ENCODE data around the gene SCUBE1.

SCUBE1 gene

GRCh38 chr22:43303166-43303565 is 40.0 kb downstream of the SCUBE1 start:
- no peak for DNase-seq

DNA sequence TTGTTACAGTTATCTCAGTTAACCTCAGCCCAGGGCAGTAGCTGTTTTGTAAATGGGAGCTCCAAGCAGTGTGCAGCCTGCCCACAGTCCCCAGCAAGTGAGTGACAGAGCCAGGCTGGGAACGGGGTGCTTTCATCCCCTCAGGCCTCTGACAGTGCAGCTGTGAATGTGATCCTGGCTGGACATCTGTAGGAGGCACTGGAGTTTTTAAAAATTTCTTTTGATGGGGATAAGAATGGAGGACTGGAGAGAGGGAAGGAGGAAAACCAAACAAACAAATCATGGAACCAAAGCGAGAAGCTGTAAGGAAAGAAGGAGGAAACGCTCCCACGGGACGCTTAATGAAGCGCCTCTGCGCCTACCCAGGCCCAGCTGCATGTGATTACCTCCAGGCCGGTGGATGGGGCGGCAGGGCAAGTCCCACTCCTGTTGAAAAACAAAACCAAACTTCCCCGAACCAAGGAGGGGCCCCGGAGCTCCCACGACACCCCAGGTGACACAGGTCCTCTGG is 40.6 kb downstream of the SCUBE1 start:
- no peak for DNase-seq

DNA sequence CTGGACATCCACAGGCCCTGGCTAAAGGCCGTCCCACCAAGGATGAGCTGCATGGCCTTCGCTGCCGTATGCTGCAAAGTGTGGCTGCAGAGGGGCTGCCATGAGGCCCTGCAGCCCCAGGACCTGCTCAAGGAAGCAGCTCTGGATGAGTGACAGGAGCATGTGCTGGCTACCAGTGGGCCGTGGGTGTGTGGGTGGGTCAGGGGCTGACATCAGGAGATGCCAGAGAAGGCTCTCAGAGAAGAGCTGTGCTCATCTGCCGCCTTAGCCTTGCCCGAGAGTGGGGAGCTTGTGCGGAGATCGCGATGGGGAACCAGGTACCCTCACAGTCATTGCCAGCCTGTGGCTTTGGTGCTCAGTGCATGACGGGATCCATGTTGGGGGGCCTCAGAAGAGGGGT is 41.3 kb downstream of the SCUBE1 start:
- DNase-seq, result no peak

DNA sequence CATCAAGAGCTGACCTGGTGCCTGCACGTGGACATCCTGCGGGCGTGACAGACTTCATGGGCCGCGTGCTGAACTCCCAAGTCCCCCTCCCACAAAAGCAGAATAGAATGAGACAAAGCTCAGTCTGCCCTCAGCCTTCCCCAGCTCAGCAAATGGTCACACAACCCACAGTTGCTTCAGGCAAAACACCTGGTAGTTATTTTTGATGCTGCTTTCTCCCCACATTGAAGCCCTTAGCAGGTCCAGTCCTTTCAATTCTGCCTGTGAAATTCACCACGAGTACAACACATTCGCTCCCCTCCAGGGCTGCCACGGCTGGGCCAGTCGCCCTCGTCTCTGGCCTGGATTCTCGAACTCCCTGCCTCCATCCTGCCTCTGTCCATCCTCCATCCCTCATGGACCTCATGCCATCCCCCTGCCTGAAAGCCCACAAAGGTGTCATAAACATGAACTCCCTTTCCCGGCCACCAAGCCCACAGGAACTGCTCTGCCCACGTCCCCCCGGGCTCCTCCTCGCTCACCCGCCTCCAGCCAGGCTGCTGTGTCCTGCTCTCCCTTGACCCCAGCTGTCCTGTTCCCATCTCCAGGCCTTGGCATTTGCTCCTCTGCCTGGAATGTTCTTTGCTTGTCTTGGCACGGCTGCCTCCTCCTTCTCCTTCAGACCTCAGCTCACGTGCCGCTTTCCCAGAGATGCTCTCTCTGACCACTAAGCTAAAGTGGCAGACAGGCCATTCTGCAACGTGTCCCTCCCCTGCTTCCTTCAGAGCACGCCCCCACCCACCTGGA is 42.1 kb downstream of the SCUBE1 start:
- no peak for DNase-seq

DNA sequence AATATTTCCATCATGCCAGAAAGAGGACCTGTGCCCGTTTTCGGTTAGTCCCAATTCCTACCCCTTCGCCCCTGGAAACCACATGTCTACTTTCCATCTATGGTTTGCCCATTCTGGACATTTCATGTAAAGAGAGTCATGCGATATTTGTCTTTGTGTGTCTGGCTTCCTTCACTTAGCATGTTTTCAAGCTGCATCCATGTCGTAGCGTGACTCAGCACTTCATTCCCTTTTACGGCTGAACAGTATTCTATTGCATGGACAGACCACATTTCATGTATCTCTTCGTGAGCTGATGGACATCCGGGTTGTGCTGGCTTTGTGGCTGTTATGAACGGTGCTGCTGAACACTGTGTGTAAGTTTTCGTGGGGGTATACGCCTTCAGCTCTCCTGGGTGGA is 43.4 kb downstream of the SCUBE1 start:
- DNase-seq, result no peak

DNA sequence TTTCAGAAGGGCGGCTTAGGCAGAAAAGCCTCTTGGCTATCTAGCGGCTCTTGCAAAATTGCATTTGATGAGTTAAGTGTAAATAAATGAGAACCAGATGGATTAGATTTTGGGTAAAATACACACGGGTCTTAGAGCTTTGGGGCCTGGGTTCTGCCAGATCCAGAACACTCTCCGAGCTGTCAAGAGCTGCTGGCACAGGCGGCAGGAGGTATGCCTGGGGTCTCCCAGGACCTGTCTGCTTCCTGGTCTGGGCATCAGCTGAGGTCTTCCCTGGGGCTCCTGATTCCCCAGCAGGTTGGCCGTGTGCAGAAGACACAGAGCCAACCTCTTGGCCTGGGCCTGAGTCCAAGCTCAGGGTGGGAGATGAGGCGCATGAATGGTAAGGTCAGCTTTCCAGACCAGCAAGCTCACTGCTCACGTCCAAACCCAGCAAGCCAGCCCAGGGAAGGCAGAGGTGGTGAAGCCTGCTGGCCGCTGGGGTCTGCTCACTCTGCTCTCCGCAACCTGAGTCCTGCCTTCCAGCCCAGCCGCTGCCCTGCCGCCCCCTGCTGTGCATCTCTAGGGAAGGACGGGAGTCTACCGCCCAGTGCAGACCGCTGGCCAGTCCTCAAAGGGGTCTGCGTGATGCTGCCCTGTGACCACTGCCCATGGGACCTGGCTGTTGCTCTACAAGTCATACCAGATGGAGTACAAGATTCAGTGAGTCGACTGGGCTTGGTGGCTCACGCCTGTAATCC is 44.9 kb downstream of the SCUBE1 start:
- no peak for DNase-seq

DNA sequence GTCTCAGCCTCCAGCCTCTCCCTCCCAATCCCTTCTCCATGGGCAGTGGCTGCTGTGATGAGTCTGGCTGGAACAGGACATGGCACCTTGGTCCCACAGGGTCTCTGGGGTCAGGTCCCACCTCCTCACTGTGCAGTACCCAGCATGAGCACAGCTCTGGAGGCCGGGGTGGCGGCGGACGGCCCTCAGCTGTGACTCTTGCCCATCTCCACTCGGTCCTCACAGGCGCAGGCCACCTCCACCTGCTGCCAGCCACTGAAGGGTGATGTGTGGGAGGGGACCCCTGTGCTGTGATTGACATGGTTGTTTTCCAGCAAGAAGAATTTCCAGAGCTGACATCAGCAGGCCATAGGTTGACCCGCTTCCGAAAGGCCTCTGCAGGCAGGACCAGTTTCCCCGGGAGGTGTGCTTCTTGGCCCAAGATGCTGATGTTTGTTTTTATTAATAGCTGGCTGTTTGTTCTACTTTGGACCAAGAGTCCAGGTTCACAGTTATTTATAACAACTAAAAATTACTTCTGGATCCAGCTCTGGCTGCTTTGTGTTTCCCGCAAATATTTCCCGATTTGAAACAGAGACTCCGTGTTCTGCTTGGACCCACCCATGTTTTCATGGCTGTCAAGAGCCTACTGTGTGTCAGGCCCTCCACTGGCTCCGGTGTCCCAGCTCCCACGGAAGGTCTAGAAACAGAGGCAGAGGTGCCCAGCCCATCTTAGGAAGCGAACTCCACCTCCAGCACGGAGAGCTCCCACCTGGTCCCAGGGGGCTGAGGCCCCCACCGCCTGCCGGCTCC is 45.7 kb downstream of the SCUBE1 start:
- DNase-seq, result no peak

DNA sequence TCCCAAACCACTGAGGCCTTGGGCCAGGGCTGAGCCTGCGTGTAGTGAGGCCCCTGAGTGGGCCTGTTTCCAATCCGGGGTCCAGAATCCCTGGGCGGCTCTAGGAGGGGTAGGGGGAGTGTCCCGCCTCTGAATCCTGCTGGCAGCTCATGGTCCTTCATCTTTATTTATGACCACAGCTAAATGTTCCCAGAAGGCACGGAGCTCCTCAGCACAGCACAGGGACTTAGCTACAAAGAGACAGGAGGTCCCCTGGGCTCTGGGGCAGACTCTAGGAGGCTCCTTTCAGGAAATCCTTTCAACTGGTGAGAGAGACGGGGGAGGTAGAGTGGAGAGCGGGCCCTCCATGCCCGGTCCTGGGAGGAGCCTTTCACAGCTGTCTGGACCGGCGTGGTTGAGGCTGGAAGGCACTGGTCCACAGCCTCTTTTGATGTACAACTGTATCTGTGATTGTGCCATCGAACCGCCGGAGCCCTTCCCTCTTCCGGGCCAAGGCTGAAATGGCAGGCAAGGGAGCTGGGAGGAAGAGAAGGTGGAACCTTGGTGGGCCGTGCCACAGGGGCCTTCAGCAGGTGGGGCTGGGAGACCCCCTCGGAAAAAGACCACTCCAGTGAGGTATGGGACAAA is 46.8 kb downstream of the SCUBE1 start:
- DNase-seq, result no peak

DNA sequence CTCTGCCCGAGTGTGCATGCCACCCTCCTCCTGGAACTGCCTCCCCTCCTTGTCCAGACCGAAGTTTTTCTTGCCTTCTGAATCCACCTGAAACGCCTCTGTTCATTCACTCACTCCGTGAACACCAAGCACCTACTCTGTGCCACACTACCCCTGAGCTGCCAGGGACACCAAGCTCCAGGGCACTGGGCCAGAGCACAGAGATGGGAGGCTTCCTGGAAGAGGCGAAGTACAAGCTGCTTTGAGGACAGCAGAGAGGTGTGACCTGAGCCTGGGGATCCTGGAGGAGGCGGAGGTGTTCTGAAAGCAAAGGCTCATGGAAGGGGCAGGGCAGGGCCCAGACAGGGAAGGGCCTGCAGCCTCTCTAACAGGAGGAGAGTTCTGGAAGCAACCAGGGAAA is 47.5 kb downstream of the SCUBE1 start:
- no peak for DNase-seq

DNA sequence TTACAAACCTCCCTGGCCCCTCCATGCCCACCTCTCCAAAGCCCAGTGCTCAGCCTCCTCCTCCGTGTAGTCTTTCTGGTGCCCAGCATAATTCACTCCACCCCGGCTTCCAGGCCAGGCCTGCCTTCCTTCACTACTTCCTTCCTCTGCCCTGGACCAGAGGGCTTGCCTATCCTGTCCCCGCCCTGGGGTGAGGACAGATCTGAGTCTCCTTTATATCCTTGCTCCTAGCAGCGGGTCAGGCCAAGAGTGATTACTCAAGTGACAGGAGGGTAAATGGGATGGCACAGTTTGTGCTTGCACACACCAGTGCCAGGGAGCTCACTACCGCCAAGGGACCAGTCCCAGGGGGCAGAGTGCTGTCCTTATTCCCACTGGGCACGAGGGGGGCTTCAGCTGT is 48.0 kb downstream of the SCUBE1 start:
- DNase-seq, result no peak

- peak in 1 of 56 donors; percentile 13 for DNase-seq
Observed at GRCh38 chr22:43293655-43294392, 49.3 kb downstream of the SCUBE1 start.

GRCh38 chr22:43293259-43293654 is 49.9 kb downstream of the SCUBE1 start:
- DNase-seq, result no peak

DNA sequence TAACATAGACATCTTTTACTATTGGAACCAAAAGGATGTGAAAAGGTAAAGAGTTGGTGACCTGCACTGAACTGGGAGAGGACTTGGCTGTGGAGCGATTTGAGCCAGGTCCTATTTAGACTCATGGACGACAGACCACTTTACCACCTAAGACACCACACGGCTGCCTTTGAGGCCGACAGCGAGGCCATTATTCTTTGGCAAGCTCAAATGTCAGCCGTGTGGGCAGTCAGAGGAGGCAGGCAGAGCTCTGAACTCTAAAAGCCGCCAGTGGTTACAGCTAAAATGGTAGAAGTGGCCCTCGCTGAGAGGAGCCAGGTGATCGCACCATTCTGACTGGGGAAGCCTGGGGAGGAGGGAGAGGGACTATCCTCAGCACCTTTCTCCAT is 50.5 kb downstream of the SCUBE1 start:
- no peak for DNase-seq

- DNase-seq, result no peak
Observed at GRCh38 chr22:43291381-43291780, 51.8 kb downstream of the SCUBE1 start.

- DNase-seq, result peak in 2 of 56 donors; percentile 10 to 37
Observed at GRCh38 chr22:43289976-43290721, 53.0 kb downstream of the SCUBE1 start.

GRCh38 chr22:43289531-43289963 is 53.6 kb downstream of the SCUBE1 start:
- DNase-seq, result no peak

- DNase-seq, result no peak
Observed at GRCh38 chr22:43288807-43289420, 54.3 kb downstream of the SCUBE1 start.

DNA sequence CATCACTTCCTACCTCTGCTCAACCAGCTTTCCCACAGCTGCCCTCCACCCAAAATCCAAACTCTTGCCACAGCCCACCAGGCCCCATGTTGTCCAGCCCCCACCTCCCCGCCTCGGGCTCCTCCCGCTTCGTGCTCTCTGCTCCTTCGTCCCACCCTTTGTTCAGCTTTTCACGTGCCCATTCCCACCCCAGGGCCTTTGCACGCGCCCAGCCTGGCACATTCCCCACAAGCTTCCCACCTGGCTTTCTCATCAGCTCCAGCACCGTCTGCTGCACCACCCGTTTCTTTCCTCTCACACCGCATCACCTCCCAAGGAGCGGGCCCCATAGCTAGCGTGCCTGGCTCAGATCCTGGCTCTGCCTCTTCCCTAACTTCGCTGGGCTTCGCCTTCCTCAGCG is 54.8 kb downstream of the SCUBE1 start:
- DNase-seq, result no peak

DNA sequence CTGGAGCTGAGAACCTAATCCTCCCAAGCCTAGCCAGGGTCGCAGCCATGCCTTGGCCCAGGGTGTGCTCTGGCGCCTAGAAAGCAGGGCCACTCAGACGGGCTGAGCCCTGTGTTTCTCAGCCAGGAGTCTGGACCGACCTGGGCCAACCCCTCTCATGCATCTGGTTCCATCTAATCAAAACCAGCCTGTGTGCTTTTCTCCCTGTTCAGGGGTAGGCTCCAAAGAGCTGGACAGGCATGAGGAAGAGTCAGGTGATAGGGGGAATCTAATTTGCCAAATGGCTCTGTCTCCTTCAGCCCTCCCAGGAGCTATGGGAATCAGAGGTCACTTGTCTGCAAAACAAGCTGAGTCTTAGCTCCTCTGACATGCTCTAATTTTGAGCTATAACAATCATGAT is 55.7 kb downstream of the SCUBE1 start:
- no peak for DNase-seq

Data from nucleus accumbens (tissue), 56 donors.